K562 (cell line): ENCODE results near the gene NAT8.

Source experiments
- ARNT ChIP-seq, 2 experiments: fragments of 450-650 bp; IDR thresholded peaks; 2 replicates each; pipeline ENCODE4 v1.6.1; 2016; ENCODE audit warnings: mild to moderate bottlenecking in 1 of 2
- ATF1 ChIP-seq, 2 experiments: fragments of 450-650 bp in 1 of 2; IDR thresholded peaks; 2 replicates each; pipeline ENCODE4 v1.6.1; 2016; ENCODE audit warnings: missing compliant biosample characterization in 1 of 2, missing genetic modification characterization in 1 of 2
- FOXP1 ChIP-seq: sonication (generic); formaldehyde crosslinking; IDR thresholded peaks from 2 replicates; pipeline ENCODE4 v1.8.0; 2022; ENCODE audit warnings: mild to moderate bottlenecking, missing genetic modification reagents
- JUND ChIP-seq, 2 experiments: IDR thresholded peaks; 2 replicates in 1 of 2; 3 replicates in 1 of 2; pipeline ENCODE4 v1.6.1; 2011; ENCODE audit warnings: borderline replicate concordance in 2 of 2, low read depth in 2 of 2, low read length in 2 of 2, improper control_type of control experiment in 1 of 2, missing biosample characterization in 1 of 2, missing genetic modification characterization in 1 of 2, missing genetic modification reagents in 1 of 2
- PHF8 ChIP-seq: fragments of 200-600 bp; sonication (generic); IDR thresholded peaks from 2 replicates; pipeline ENCODE4 v1.6.1; 2012; ENCODE audit warnings: mixed run types, mild to moderate bottlenecking, inconsistent platforms, low read length, moderate library complexity, borderline replicate concordance
- SP1 ChIP-seq: sonication (generic); formaldehyde crosslinking; IDR thresholded peaks from 2 replicates; pipeline ENCODE4 v1.8.1; 2022; ENCODE audit warnings: mild to moderate bottlenecking, missing genetic modification reagents
- TRIM28 ChIP-seq: fragments of 450-650 bp; IDR thresholded peaks from 2 replicates; pipeline ENCODE4 v1.6.1; 2017
- ZFP36 ChIP-seq: fragments of 150-350 bp; IDR thresholded peaks from 2 replicates; pipeline ENCODE4 v1.6.1; 2018; ENCODE audit warnings: low read length, low read depth; ENCODE audit not compliant: partially characterized antibody
- TF ChIP-seq, protein P1 (sequence below), 3 experiments: IDR thresholded peaks in 2 of 3; conservative IDR thresholded peaks in 1 of 3; 2 replicates each; pipeline ENCODE4 v1.5.1; 2011 to 2012; ENCODE audit warnings: low read length in 3 of 3, mild to moderate bottlenecking in 3 of 3, control low read depth in 2 of 3, improper control_type of control experiment in 1 of 3, inconsistent platforms in 1 of 3, low read depth in 1 of 3, mixed read lengths in 1 of 3, moderate library complexity in 1 of 3; ENCODE audit not compliant: insufficient read depth in 2 of 3

DNA sequence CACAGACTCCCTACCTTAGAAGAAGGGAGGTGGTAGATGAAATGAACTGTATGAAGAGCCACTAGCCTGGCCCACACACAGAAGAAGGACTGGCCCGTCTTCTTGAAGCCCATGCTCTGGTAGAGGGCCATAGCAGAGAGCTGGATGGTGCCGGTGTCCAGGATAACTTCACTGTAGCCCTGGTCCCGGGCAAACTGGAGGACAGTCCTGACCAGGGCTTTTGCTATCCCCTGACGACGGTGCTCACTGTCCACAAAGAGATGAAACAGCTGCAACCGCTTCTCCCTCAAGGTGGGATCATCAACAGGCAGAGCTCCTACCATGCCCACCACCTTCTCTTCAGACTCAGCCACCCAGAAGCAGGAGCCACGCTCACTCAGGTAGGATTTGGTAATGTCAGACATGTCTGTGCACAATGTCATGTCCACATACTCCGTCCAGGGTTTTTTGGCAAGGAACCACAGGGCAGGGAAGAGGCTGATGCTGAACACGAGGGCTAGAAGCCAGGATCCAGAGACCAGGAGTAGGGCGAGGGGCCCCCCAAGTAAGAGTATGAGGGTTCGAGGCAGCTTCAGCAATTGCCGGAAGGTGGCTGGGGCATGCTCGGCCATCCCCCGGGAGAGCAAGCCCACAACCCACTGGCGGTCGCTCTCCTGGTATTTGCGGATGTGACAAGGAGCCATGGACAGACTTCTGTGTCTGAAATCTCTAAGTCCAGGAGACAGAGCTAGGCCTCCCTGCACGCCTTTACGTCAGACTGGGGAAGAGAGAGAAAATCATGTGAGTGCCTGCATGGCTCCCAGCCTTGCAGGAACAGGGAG, 1.1 kb downstream of the NAT8 start:
- TF ChIP-seq TRIM28 = no peak
- TF ChIP-seq, protein P1, sequence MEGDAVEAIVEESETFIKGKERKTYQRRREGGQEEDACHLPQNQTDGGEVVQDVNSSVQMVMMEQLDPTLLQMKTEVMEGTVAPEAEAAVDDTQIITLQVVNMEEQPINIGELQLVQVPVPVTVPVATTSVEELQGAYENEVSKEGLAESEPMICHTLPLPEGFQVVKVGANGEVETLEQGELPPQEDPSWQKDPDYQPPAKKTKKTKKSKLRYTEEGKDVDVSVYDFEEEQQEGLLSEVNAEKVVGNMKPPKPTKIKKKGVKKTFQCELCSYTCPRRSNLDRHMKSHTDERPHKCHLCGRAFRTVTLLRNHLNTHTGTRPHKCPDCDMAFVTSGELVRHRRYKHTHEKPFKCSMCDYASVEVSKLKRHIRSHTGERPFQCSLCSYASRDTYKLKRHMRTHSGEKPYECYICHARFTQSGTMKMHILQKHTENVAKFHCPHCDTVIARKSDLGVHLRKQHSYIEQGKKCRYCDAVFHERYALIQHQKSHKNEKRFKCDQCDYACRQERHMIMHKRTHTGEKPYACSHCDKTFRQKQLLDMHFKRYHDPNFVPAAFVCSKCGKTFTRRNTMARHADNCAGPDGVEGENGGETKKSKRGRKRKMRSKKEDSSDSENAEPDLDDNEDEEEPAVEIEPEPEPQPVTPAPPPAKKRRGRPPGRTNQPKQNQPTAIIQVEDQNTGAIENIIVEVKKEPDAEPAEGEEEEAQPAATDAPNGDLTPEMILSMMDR (IDR thresholded peaks at IDR 0.05 in 2 of 3, conservative IDR thresholded peaks at IDR 0.05 in 1 of 3; ENCODE audit: insufficient read depth in 2 of 3, low read depth in 1 of 3, low read length in 3 of 3) = no peak
- TF ChIP-seq ATF1 (CRISPR knock-in tag; IDR thresholded peaks at IDR 0.05) = no peak
- no peak for TF ChIP-seq ATF1 (tag; IDR thresholded peaks at IDR 0.05)
- TF ChIP-seq SP1 (CRISPR knock-in tag) = no peak
- no peak for TF ChIP-seq JUND (IDR thresholded peaks at IDR 0.05; ENCODE audit: borderline replicate concordance, low read depth, low read length)
- no peak for TF ChIP-seq JUND (tag; IDR thresholded peaks at IDR 0.05; ENCODE audit: borderline replicate concordance, low read depth, low read length)
- TF ChIP-seq ARNT (IDR thresholded peaks at IDR 0.05) = no peak
- TF ChIP-seq FOXP1 (CRISPR knock-in tag) = no peak
- TF ChIP-seq PHF8 = no peak
- TF ChIP-seq ZFP36 = no peak
